K562 (cell line): ENCODE measurements around the gene PURA. TPM values are rescaled to one million over a fixed set of nuclear protein-coding genes. Genes with fewer than 3 reads are reported as not detected.

ENCODE experiments used
- ARID1B ChIP-seq: fragments of 450-650 bp; IDR thresholded peaks from 2 replicates; pipeline ENCODE4 v1.6.1; 2016; ENCODE audit warnings: antibody characterized with exemption, mild to moderate bottlenecking, inconsistent platforms
- BRF1 ChIP-seq: IDR thresholded peaks from 3 replicates; pipeline ENCODE4 v1.6.1; 2011; ENCODE audit warnings: borderline replicate concordance, mild to moderate bottlenecking; ENCODE audit not compliant: insufficient read length; ENCODE audit errors: extremely low read depth
- CBX5 ChIP-seq: IDR thresholded peaks from 2 replicates; pipeline ENCODE4 v1.6.1; 2014; ENCODE audit warnings: low read depth, borderline replicate concordance
- CTCF ChIP-seq, 3 experiments: IDR thresholded peaks in 2 of 3; conservative IDR thresholded peaks in 1 of 3; 2 replicates each; pipeline ENCODE4 v1.5.1; 2011 to 2012; ENCODE audit warnings: low read length in 3 of 3, mild to moderate bottlenecking in 3 of 3, control low read depth in 2 of 3, improper control_type of control experiment in 1 of 3, inconsistent platforms in 1 of 3, low read depth in 1 of 3, mixed read lengths in 1 of 3, moderate library complexity in 1 of 3; ENCODE audit not compliant: insufficient read depth in 2 of 3
- DPF2 ChIP-seq: fragments of 450-650 bp; IDR thresholded peaks from 2 replicates; pipeline ENCODE4 v1.6.1; 2016
- EHMT2 ChIP-seq: fragments of 450-650 bp; IDR thresholded peaks from 2 replicates; pipeline ENCODE4 v1.6.1; 2018; ENCODE audit warnings: antibody characterized with exemption
- FOXA1 ChIP-seq: fragments of 450-650 bp; IDR thresholded peaks from 2 replicates; pipeline ENCODE4 v1.6.1; 2016; ENCODE audit warnings: mild to moderate bottlenecking, borderline replicate concordance
- HDAC8 ChIP-seq: fragments of 450-650 bp; IDR thresholded peaks from 2 replicates; pipeline ENCODE4 v1.6.1; 2016; ENCODE audit warnings: mild to moderate bottlenecking, missing genetic modification characterization, moderate library complexity, missing compliant biosample characterization
- HNRNPL ChIP-seq: fragments of 200-400 bp; formaldehyde crosslinking; IDR thresholded peaks from 2 replicates; pipeline ENCODE4 v1.6.1; 2017; ENCODE audit warnings: low read depth, mild to moderate bottlenecking, low read length
- KDM1A ChIP-seq, 2 experiments: fragments of 450-650 bp; IDR thresholded peaks; 2 replicates each; pipeline ENCODE4 v1.6.1; 2016; ENCODE audit warnings: mild to moderate bottlenecking in 2 of 2
- KLF6 ChIP-seq: fragments of 250-450 bp; sonication (Bioruptor Pico); IDR thresholded peaks from 2 replicates; pipeline ENCODE4 v1.4.0; 2020; ENCODE audit warnings: mild to moderate bottlenecking, moderate library complexity, borderline replicate concordance
- MCM2 ChIP-seq: fragments of 450-650 bp; IDR thresholded peaks from 2 replicates; pipeline ENCODE4 v1.6.1; 2017; ENCODE audit warnings: low read depth, mild to moderate bottlenecking
- MECOM ChIP-seq: fragments of 250-450 bp; sonication (Bioruptor Pico); IDR thresholded peaks from 2 replicates; pipeline ENCODE4 v1.8.0; 2022; ENCODE audit warnings: inconsistent platforms
- NELFE ChIP-seq: IDR thresholded peaks from 2 replicates; pipeline ENCODE4 v1.6.1; 2011; ENCODE audit warnings: mild to moderate bottlenecking; ENCODE audit not compliant: insufficient read depth, insufficient read length
- NFE2 ChIP-seq: IDR thresholded peaks from 2 replicates; pipeline ENCODE4 v1.6.1; 2014; ENCODE audit warnings: antibody characterized with exemption, low read depth
- POLR2AphosphoS5 ChIP-seq: IDR thresholded peaks from 2 replicates; pipeline ENCODE4 v1.6.1; 2011; ENCODE audit warnings: mild to moderate bottlenecking, low read depth, low read length, moderate library complexity; ENCODE audit not compliant: control insufficient read depth, insufficient read depth
- SFPQ ChIP-seq: fragments of 200-400 bp; formaldehyde crosslinking; IDR thresholded peaks from 2 replicates; pipeline ENCODE4 v1.6.1; 2017; ENCODE audit warnings: mild to moderate bottlenecking, low read depth, low read length, moderate library complexity
- TEAD1 ChIP-seq, 2 experiments: fragments of 450-650 bp in 1 of 2; sonication (generic) in 1 of 2; formaldehyde crosslinking; IDR thresholded peaks; 2 replicates each; pipeline versions ENCODE4 v1.4.0 to v1.8.0; 2020 to 2022; ENCODE audit warnings: mild to moderate bottlenecking in 2 of 2, missing genetic modification reagents in 1 of 2
- U2AF1 ChIP-seq: fragments of 200-400 bp; formaldehyde crosslinking; optimal IDR thresholded peaks from 2 replicates; pipeline ENCODE3; 2017; ENCODE audit warnings: mild to moderate bottlenecking, low read depth, low read length, moderate library complexity
- U2AF2 ChIP-seq: fragments of 200-400 bp; formaldehyde crosslinking; optimal IDR thresholded peaks from 2 replicates; pipeline ENCODE3; 2017; ENCODE audit warnings: low read depth, mild to moderate bottlenecking, low read length
- WHSC1 ChIP-seq: IDR thresholded peaks from one replicate; pipeline ENCODE4 v1.6.1; 2012; ENCODE audit warnings: low read length, control low read depth, inconsistent platforms
- YBX1 ChIP-seq: fragments of 450-650 bp; IDR thresholded peaks from 2 replicates; pipeline ENCODE4 v1.7.1; 2016; ENCODE audit warnings: mild to moderate bottlenecking
- polyA plus RNA-seq, 8 experiments: library from polyadenylated mRNA; depleted of rRNA in 4 of 8; stranded (reverse) in 5 of 8; unstranded in 3 of 8; fragments of >200 nt; fragmentation: Nextera tagmentation in 2 of 8; fragmentation: Illumina TruSeq in 1 of 8; extraction: Ambion mirVana in 2 of 8; extraction: Trizol in 1 of 8; gene quantifications; 2 replicates each; pipeline versions ENCODE4 v1.2.1 to v1.2.3, GENCODE V29; 2011 to 2014; ENCODE audit warnings: inconsistent platforms in 1 of 8, missing spikeins in 1 of 8
- total RNA-seq, 7 experiments: library from RNA; depleted of rRNA in 6 of 7; stranded (reverse); fragments of >200 nt in 6 of 7; fragmentation: Illumina TruSeq in 2 of 7; extraction: Trizol in 2 of 7; gene quantifications; 2 replicates each; pipeline versions ENCODE4 v1.2.1 to v1.2.3, GENCODE V29; 2011 to 2021; ENCODE audit warnings: low replicate concordance in 1 of 7

PURA gene
- total and polyA plus RNA-seq, 9 of the 15 experiments (the other 6 are each of a cell fraction or from before 2014, with no cell fraction given), result 3.2 to 11.1 (median 5.4) TPM

- TF ChIP-seq MECOM (CRISPR knock-in tag) (no peak), HNRNPL (peak; percentile 49; the same call in 1 of the 2 replicates), WHSC1 (no peak), CTCF (IDR thresholded peaks at IDR 0.05 in 2 of 3, conservative IDR thresholded peaks at IDR 0.05 in 1 of 3; ENCODE audit: insufficient read depth in 2 of 3, low read depth in 1 of 3, low read length in 3 of 3) (peak; percentile 34 to 42 (median 38); a peak in 2 of 6 replicates), YBX1 (no peak), FOXA1 (no peak), KLF6 (CRISPR knock-in tag) (no peak), NFE2 (no peak), MCM2 (no peak), SFPQ (no peak), DPF2 (no peak; the same call in 1 of the 2 replicates), BRF1 (no peak), TEAD1 (CRISPR knock-in tag; IDR thresholded peaks at IDR 0.05) (peak; percentile 40 to 98; a peak in 3 of 4 replicates), U2AF2 (no peak), U2AF1 (no peak), EHMT2 (no peak), HDAC8 (peak; percentile 74; the same call in 1 of the 2 replicates), KDM1A (IDR thresholded peaks at IDR 0.05) (no peak), POLR2AphosphoS5 (peak; percentile 63; the same call in 1 of the 2 replicates), NELFE (no peak), CBX5 (no peak), ARID1B (0 out of 2 replicates have a peak, but pooled peaks have one; percentile 36)
Observed at GRCh38 chr5:140107312-140108092, 6.4 kb upstream of the PURA start (continued).
